SK-N-SH treated with all-trans-retinoic acid at 6 μM for 48 hours (cell line): ENCODE data around the gene USP43.

Experiments
- ATAC-seq: fragments of 200-7000 bp; cut with Tn5 transposase; 3 replicates; pipeline ENCODE4 v1.9.1; 2020; ENCODE audit warnings: mild to moderate bottlenecking, moderate library complexity
- ARNTL ChIP-seq: fragments of 450-650 bp; formaldehyde crosslinking; IDR thresholded peaks from 2 replicates; pipeline ENCODE4 v1.5.0; 2020; ENCODE audit warnings: low read depth, mild to moderate bottlenecking, moderate library complexity, borderline replicate concordance
- BACH2 ChIP-seq: fragments of 250-450 bp; sonication (Bioruptor Pico); IDR thresholded peaks from 2 replicates; pipeline ENCODE4 v1.9.0; 2021; ENCODE audit warnings: mild to moderate bottlenecking, borderline replicate concordance
- CREB5 ChIP-seq: fragments of 250-450 bp; sonication (Bioruptor Pico); IDR thresholded peaks from 2 replicates; pipeline ENCODE4 v1.5.1; 2020; ENCODE audit warnings: low read depth, mild to moderate bottlenecking, moderate library complexity
- CSDC2 ChIP-seq: fragments of 250-450 bp; sonication (Bioruptor Pico); IDR thresholded peaks from 2 replicates; pipeline ENCODE4 v1.5.0; 2020; ENCODE audit warnings: mild to moderate bottlenecking, moderate library complexity
- ESRRG ChIP-seq: fragments of 250-450 bp; sonication (Bioruptor Pico); IDR thresholded peaks from 2 replicates; pipeline ENCODE4 v1.6.1; 2021; ENCODE audit warnings: mild to moderate bottlenecking
- GLIS3 ChIP-seq: fragments of 250-450 bp; sonication (Bioruptor Pico); IDR thresholded peaks from 2 replicates; pipeline ENCODE4 v1.5.0; 2020; ENCODE audit warnings: mild to moderate bottlenecking, moderate library complexity
- ISL1 ChIP-seq: fragments of 250-450 bp; sonication (Bioruptor Pico); IDR thresholded peaks from 2 replicates; pipeline ENCODE4 v2.1.2; 2022; ENCODE audit warnings: mild to moderate bottlenecking, moderate library complexity
- PATZ1 ChIP-seq: fragments of 250-450 bp; sonication (Bioruptor Pico); IDR thresholded peaks from 2 replicates; pipeline ENCODE4 v1.8.0; 2020; ENCODE audit warnings: mild to moderate bottlenecking, moderate library complexity, borderline replicate concordance
- POU6F1 ChIP-seq: fragments of 250-450 bp; sonication (Bioruptor Pico); IDR thresholded peaks from 2 replicates; pipeline ENCODE4 v1.8.0; 2021; ENCODE audit warnings: low read depth, mild to moderate bottlenecking, moderate library complexity, borderline replicate concordance
- PPARA ChIP-seq: fragments of 250-450 bp; sonication (Bioruptor Pico); IDR thresholded peaks from 2 replicates; pipeline ENCODE4 v1.5.0; 2020; ENCODE audit warnings: mild to moderate bottlenecking, borderline replicate concordance
- RARB ChIP-seq: fragments of 250-450 bp; sonication (Bioruptor Pico); IDR thresholded peaks from 2 replicates; pipeline ENCODE4 v1.8.0; 2021; ENCODE audit warnings: mild to moderate bottlenecking, moderate library complexity
- SNAI2 ChIP-seq: fragments of 250-450 bp; sonication (Bioruptor Pico); IDR thresholded peaks from 2 replicates; pipeline ENCODE4 v1.5.0; 2020; ENCODE audit warnings: mild to moderate bottlenecking, moderate library complexity
- TCF4 ChIP-seq: fragments of 250-450 bp; sonication (Bioruptor Pico); IDR thresholded peaks from 2 replicates; pipeline ENCODE4 v1.8.0; 2021; ENCODE audit warnings: mild to moderate bottlenecking, moderate library complexity, borderline replicate concordance
- TOX ChIP-seq: fragments of 250-450 bp; sonication (Bioruptor Pico); IDR thresholded peaks from 2 replicates; pipeline ENCODE4 v1.8.0; 2021; ENCODE audit warnings: mild to moderate bottlenecking, moderate library complexity, borderline replicate concordance
- ZC3H10 ChIP-seq: fragments of 250-450 bp; sonication (Bioruptor Pico); IDR thresholded peaks from 2 replicates; pipeline ENCODE4 v1.5.1; 2021; ENCODE audit warnings: mild to moderate bottlenecking, moderate library complexity
- ZFP30 ChIP-seq: fragments of 450-650 bp; formaldehyde crosslinking; IDR thresholded peaks from 2 replicates; pipeline ENCODE4 v1.5.0; 2022; ENCODE audit warnings: mild to moderate bottlenecking, moderate library complexity
- ZNF565 ChIP-seq: fragments of 450-650 bp; formaldehyde crosslinking; conservative IDR thresholded peaks from 2 replicates; pipeline ENCODE4 v1.5.0; 2020; ENCODE audit warnings: low read depth, mild to moderate bottlenecking, moderate library complexity
- ZNF70 ChIP-seq: fragments of 450-650 bp; formaldehyde crosslinking; IDR thresholded peaks from 2 replicates; pipeline ENCODE4 v1.5.0; 2020; ENCODE audit warnings: mild to moderate bottlenecking, moderate library complexity
- ZNF8 ChIP-seq: fragments of 450-650 bp; formaldehyde crosslinking; IDR thresholded peaks from 2 replicates; pipeline ENCODE4 v1.5.0; 2020; ENCODE audit warnings: mild to moderate bottlenecking, moderate library complexity
- TF ChIP-seq, protein P1 (sequence below): fragments of 250-450 bp; sonication (Bioruptor Pico); IDR thresholded peaks from 2 replicates; pipeline ENCODE4 v1.5.1; 2021; ENCODE audit warnings: mild to moderate bottlenecking, moderate library complexity

The USP43 gene

DNA sequence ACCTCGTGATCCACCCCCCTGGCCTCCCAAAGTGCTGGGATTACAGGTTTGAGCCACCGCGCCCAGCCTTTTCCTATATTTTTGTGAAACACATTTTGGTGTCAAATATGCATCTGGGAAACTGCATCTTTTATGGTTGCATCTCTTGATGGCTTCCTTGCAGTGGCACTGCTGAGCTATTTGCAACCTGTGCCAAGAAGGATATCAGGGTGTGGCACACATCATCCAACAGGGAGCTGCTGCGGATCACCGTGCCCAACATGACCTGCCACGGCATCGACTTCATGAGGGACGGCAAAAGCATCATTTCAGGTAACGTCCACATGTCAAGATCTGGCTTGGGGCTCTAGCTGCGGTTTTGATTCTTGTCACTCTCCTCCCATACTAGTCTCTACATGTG lies 16.8 kb upstream of the USP43 start (continued):
- TF ChIP-seq PATZ1 (CRISPR knock-in tag) = no peak
- no peak for TF ChIP-seq TOX
- no peak for TF ChIP-seq SNAI2 (CRISPR knock-in tag)
- TF ChIP-seq, protein P1, sequence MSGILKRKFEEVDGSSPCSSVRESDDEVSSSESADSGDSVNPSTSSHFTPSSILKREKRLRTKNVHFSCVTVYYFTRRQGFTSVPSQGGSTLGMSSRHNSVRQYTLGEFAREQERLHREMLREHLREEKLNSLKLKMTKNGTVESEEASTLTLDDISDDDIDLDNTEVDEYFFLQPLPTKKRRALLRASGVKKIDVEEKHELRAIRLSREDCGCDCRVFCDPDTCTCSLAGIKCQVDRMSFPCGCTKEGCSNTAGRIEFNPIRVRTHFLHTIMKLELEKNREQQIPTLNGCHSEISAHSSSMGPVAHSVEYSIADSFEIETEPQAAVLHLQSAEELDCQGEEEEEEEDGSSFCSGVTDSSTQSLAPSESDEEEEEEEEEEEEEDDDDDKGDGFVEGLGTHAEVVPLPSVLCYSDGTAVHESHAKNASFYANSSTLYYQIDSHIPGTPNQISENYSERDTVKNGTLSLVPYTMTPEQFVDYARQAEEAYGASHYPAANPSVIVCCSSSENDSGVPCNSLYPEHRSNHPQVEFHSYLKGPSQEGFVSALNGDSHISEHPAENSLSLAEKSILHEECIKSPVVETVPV = no peak
- no peak for TF ChIP-seq ESRRG (CRISPR knock-in tag)
- TF ChIP-seq PPARA = no peak
- TF ChIP-seq CREB5 (CRISPR knock-in tag) = no peak

- no peak for ATAC-seq
Observed at GRCh38 chr17:9632741-9633140, 12.6 kb upstream of the USP43 start.

DNA sequence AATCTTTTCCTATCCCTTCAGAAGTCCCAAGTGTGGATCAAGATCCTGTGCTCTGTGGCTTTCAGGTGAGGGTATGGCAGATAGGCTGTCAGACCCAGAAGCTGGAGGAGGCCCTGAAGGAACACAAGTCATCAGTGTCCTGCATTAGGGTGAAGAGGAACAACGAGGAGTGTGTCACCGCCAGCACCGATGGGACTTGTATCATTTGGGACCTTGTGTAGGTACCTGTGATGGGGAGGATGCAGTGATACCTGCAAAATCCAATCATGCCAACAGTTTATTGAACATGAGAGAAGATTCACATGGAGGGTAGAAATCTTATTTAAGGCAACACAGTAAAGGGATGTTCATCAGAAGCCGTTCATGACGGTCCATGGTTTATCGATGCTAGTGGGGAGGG lies 10.0 kb upstream of the USP43 start:
- no peak for TF ChIP-seq ZFP30 (CRISPR knock-in tag)
- TF ChIP-seq, protein P1 = no peak
- no peak for ATAC-seq

More at GRCh38 chr17:9632741-9633140, 12.6 kb upstream of the USP43 start:
- TF ChIP-seq ISL1 (CRISPR knock-in tag) (no peak), ZNF70 (CRISPR knock-in tag) (no peak), RARB (CRISPR knock-in tag) (no peak), BACH2 (CRISPR knock-in tag) (no peak), ZC3H10 (CRISPR knock-in tag) (no peak), ZNF565 (CRISPR knock-in tag) (no peak), ESRRG (CRISPR knock-in tag) (no peak), PPARA (no peak), ZFP30 (CRISPR knock-in tag) (no peak), CSDC2 (no peak), POU6F1 (CRISPR knock-in tag) (no peak), TOX (no peak), GLIS3 (CRISPR knock-in tag) (no peak), CREB5 (CRISPR knock-in tag) (no peak), ZNF8 (no peak), ARNTL (CRISPR knock-in tag) (no peak), SNAI2 (CRISPR knock-in tag) (no peak), TCF4 (no peak)
- TF ChIP-seq, protein P1 = no peak
